ENCODE results near the gene ASB17.
"Not testable (repeated sequence)": the region's sequence is repeated elsewhere in the genome, so short reads cannot be mapped to it uniquely, and the experiment has no call there.

The ASB17 gene

GRCh38 chr1:75932304-75932703 lies at the start of gene ASB17:
TSS of gene ASB17 (minus strand) at chr1:75932404. CDS start at chr1:75932291, 113 bp downstream.
- FAIRE-seq, result no peak
- DNase-seq (ENCODE audit: extremely low spot score, insufficient read length, low read depth), result no peak

- FAIRE-seq, result peak; percentile 60
- peak; percentile 9 for DNase-seq (ENCODE audit: extremely low spot score, insufficient read length, low read depth)
Measured at GRCh38 chr1:75980972-75981897, 49.0 kb upstream of the ASB17 start.

- no peak for DNase-seq (ENCODE audit: extremely low spot score, insufficient read length, low read depth)
- FAIRE-seq, result no peak
Measured at GRCh38 chr1:75970631-75971030, 38.4 kb upstream of the ASB17 start.

- FAIRE-seq (no peak), DNase-seq (ENCODE audit: extremely low spot score, insufficient read length, low read depth) (no peak)
Measured at GRCh38 chr1:75969550-75969949, 37.3 kb upstream of the ASB17 start.

GRCh38 chr1:75967719-75968118 lies 35.5 kb upstream of the ASB17 start:
- DNase-seq (ENCODE audit: extremely low spot score, insufficient read length, low read depth) (no peak), FAIRE-seq (no peak)

- FAIRE-seq, result no peak
- no peak for DNase-seq (ENCODE audit: extremely low spot score, insufficient read length, low read depth)
Measured at GRCh38 chr1:75964760-75965408, 32.7 kb upstream of the ASB17 start.

GRCh38 chr1:75964110-75964759 lies 32.0 kb upstream of the ASB17 start:
- FAIRE-seq; DNase-seq (ENCODE audit: extremely low spot score, insufficient read length, low read depth): not testable (repeated sequence)

- FAIRE-seq, result no peak
- DNase-seq (ENCODE audit: extremely low spot score, insufficient read length, low read depth), result no peak
Measured at GRCh38 chr1:75954586-75954985, 22.4 kb upstream of the ASB17 start.

- no peak for FAIRE-seq
- no peak for DNase-seq (ENCODE audit: extremely low spot score, insufficient read length, low read depth)
Measured at GRCh38 chr1:75953461-75953860, 21.3 kb upstream of the ASB17 start.

- FAIRE-seq, result no peak
Measured at GRCh38 chr1:75952016-75952415, 19.8 kb upstream of the ASB17 start.

GRCh38 chr1:75950176-75950575 lies 18.0 kb upstream of the ASB17 start:
- FAIRE-seq, result no peak
- DNase-seq (ENCODE audit: extremely low spot score, insufficient read length, low read depth), result no peak

More at GRCh38 chr1:75952016-75952415, 19.8 kb upstream of the ASB17 start:
- no peak for DNase-seq (ENCODE audit: extremely low spot score, insufficient read length, low read depth)

GRCh38 chr1:75943037-75943436 lies 10.8 kb upstream of the ASB17 start:
- DNase-seq (ENCODE audit: extremely low spot score, insufficient read length, low read depth); FAIRE-seq: not testable (repeated sequence)

- FAIRE-seq, result no peak
- no peak for DNase-seq (ENCODE audit: extremely low spot score, insufficient read length, low read depth)
Measured at GRCh38 chr1:75937034-75937433, 4.8 kb upstream of the ASB17 start.

GRCh38 chr1:75922698-75923097 lies 9.5 kb downstream of the ASB17 start:
- no peak for FAIRE-seq

GRCh38 chr1:75916834-75917233 lies 15.4 kb downstream of the ASB17 start:
- DNase-seq (ENCODE audit: extremely low spot score, insufficient read length, low read depth) (no peak), FAIRE-seq (no peak)

More at GRCh38 chr1:75922698-75923097, 9.5 kb downstream of the ASB17 start:
- no peak for DNase-seq (ENCODE audit: extremely low spot score, insufficient read length, low read depth)

GRCh38 chr1:75908717-75909152 lies 23.5 kb downstream of the ASB17 start:
- FAIRE-seq (peak; percentile 5), DNase-seq (ENCODE audit: extremely low spot score, insufficient read length, low read depth) (no peak)

GRCh38 chr1:75901371-75901770 lies 30.8 kb downstream of the ASB17 start:
- FAIRE-seq, result no peak
- DNase-seq (ENCODE audit: extremely low spot score, insufficient read length, low read depth), result no peak

- no peak for FAIRE-seq
- DNase-seq (ENCODE audit: extremely low spot score, insufficient read length, low read depth), result no peak
Measured at GRCh38 chr1:75884437-75884836, 47.8 kb downstream of the ASB17 start.

GRCh38 chr1:75879985-75880384 lies 52.2 kb downstream of the ASB17 start:
- FAIRE-seq (no peak), DNase-seq (ENCODE audit: extremely low spot score, insufficient read length, low read depth) (no peak)

- no peak for DNase-seq (ENCODE audit: extremely low spot score, insufficient read length, low read depth)
- FAIRE-seq, result no peak
Measured at GRCh38 chr1:75870951-75871350, 61.3 kb downstream of the ASB17 start.
